ENCODE data around the gene ELOA.
A peak's percentile ranks its signal among the peaks of the same experiment; 100 is the strongest.
"Not testable (repeated sequence)": the region's sequence is repeated elsewhere in the genome, so short reads cannot be mapped to it uniquely, and the experiment has no call there.

Gene ELOA

GRCh38 chr1:23784846-23785245 lies 41.6 kb downstream of the ELOA start:
- DNase-seq, result no peak

GRCh38 chr1:23787701-23788100 lies 44.4 kb downstream of the ELOA start:
- DNase-seq, result no peak

- DNase-seq, result no peak
These were observed 45.4 kb downstream of the ELOA start for GRCh38 chr1:23788695-23789094.

GRCh38 chr1:23790696-23791515 lies 47.6 kb downstream of the ELOA start, which contains the start of gene LYPLA2:
LYPLA2 (plus strand) TSS chr1:23791145; CDS start chr1:23792683, 1,538 bp downstream.
- peak; percentile 90 for DNase-seq

GRCh38 chr1:23791516-23792047 lies 48.3 kb downstream of the ELOA start:
- DNase-seq, result no peak

- no peak for DNase-seq
These were observed 49.1 kb downstream of the ELOA start for GRCh38 chr1:23792151-23792945.

- no peak for DNase-seq
These were observed 49.9 kb downstream of the ELOA start for GRCh38 chr1:23793018-23793781.

GRCh38 chr1:23793861-23794731 lies 50.8 kb downstream of the ELOA start:
- DNase-seq, result no peak

GRCh38 chr1:23794732-23795182 lies 51.5 kb downstream of the ELOA start:
- DNase-seq, result not testable (repeated sequence)

GRCh38 chr1:23795676-23796465 lies 52.6 kb downstream of the ELOA start:
- no peak for DNase-seq

GRCh38 chr1:23796466-23797271 lies 53.4 kb downstream of the ELOA start:
- DNase-seq, result no peak

GRCh38 chr1:23797478-23798448 lies 54.5 kb downstream of the ELOA start:
- DNase-seq, result no peak

- no peak for DNase-seq
These were observed 55.4 kb downstream of the ELOA start for GRCh38 chr1:23798662-23799142.

- DNase-seq, result no peak
These were observed 55.9 kb downstream of the ELOA start for GRCh38 chr1:23799255-23799569.

- DNase-seq, result no peak
These were observed 56.5 kb downstream of the ELOA start for GRCh38 chr1:23799570-23800399.

- peak; percentile 94 for DNase-seq
These were observed 57.4 kb downstream of the ELOA start, which contains the start of gene GALE for GRCh38 chr1:23800400-23801337. GALE (minus strand) TSS chr1:23800754; CDS start chr1:23799007, 1,747 bp downstream.

All from fibroblast of skin of abdomen (primary cell).